IMR-90 (cell line): Measurements from ENCODE around the gene POLR1E. TPM values are rescaled to one million over a fixed set of nuclear protein-coding genes. Genes with fewer than 3 reads are reported as not detected.

Experiments used
- ATAC-seq: fragments of 200-7000 bp; cut with Tn5 transposase; 2 replicates; pipeline ENCODE4 v1.9.1; 2020; ENCODE audit warnings: low read depth, mild to moderate bottlenecking, moderate library complexity
- BruUV-seq: library from RNA; stranded (reverse); fragments of 400-500 nt; replicated peaks from 2 replicates; lab custom pipeline; 2021; lab: Mats Ljungman, UMichigan
- CTCF ChIA-PET: fragments of 300-600 bp; formaldehyde crosslinking; extraction: SDS; loops from one replicate; lab custom pipeline; 2021; ENCODE audit warnings: antibody characterized with exemption; lab: Yijun Ruan, JAX
- POLR2A ChIA-PET: fragments of 300-600 bp; sonication (Branson Sonifier 250); formaldehyde crosslinking; loops from one replicate; lab custom pipeline; 2022; ENCODE audit warnings: antibody characterized with exemption; ENCODE audit not compliant: unreplicated experiment; lab: Charles Lee
- DNase-seq: peaks from one replicate; pipeline ENCODE4 v3.0.0; 2013
- H2AFZ ChIP-seq: replicated peaks from 2 replicates; pipeline ENCODE3; 2013; ENCODE audit warnings: low read length, mild to moderate bottlenecking; ENCODE audit not compliant: poor library complexity
- H2AK5ac ChIP-seq: 2 replicates; pipeline ENCODE4 v1.6.1; 2013; ENCODE audit warnings: low read depth, low read length, inconsistent platforms
- H2AK9ac ChIP-seq: replicated peaks from 2 replicates; pipeline ENCODE3; 2013; ENCODE audit warnings: mild to moderate bottlenecking, low read depth, low read length, moderate library complexity; ENCODE audit not compliant: poor library complexity
- H2BK120ac ChIP-seq: 2 replicates; pipeline ENCODE4 v1.6.1; 2013; ENCODE audit warnings: low read depth, low read length, inconsistent platforms
- H2BK15ac ChIP-seq: 3 replicates; pipeline ENCODE4 v1.6.1; 2013; ENCODE audit warnings: low read depth, low read length, inconsistent platforms
- H2BK20ac ChIP-seq: 2 replicates; pipeline ENCODE4 v1.6.1; 2013; ENCODE audit warnings: low read depth, mild to moderate bottlenecking, inconsistent platforms, low read length, moderate library complexity
- H2BK5ac ChIP-seq: 2 replicates; pipeline ENCODE4 v1.6.1; 2013; ENCODE audit warnings: mild to moderate bottlenecking, low read depth, low read length, inconsistent platforms; ENCODE audit not compliant: poor library complexity, severe bottlenecking
- H3K14ac ChIP-seq: replicated peaks from 2 replicates; pipeline ENCODE4 v1.6.1; 2013; ENCODE audit warnings: low read depth, low read length, inconsistent platforms
- H3K18ac ChIP-seq: 2 replicates; pipeline ENCODE4 v1.6.1; 2013; ENCODE audit warnings: low read depth, low read length, control low read depth
- H3K23ac ChIP-seq: 2 replicates; pipeline ENCODE4 v1.6.1; 2013; ENCODE audit warnings: low read depth, low read length, inconsistent platforms
- H3K27ac ChIP-seq: 2 replicates; pipeline ENCODE4 v1.5.1; 2013; ENCODE audit warnings: mild to moderate bottlenecking, control low read depth, low read length; ENCODE audit not compliant: insufficient read depth
- H3K27me3 ChIP-seq: 2 replicates; pipeline ENCODE4 v1.6.1; 2013; ENCODE audit warnings: low read length; ENCODE audit not compliant: control insufficient read depth, insufficient read depth
- H3K36me3 ChIP-seq: 2 replicates; pipeline ENCODE4 v1.6.1; 2013; ENCODE audit warnings: low read length, mixed read lengths; ENCODE audit not compliant: control insufficient read depth, insufficient read depth
- H3K4ac ChIP-seq: 2 replicates; pipeline ENCODE4 v1.6.1; 2013; ENCODE audit warnings: low read depth, low read length, inconsistent platforms
- H3K4me1 ChIP-seq: 2 replicates; pipeline ENCODE4 v1.6.1; 2013; ENCODE audit warnings: low read length, mixed read lengths; ENCODE audit not compliant: control insufficient read depth, insufficient read depth
- H3K4me2 ChIP-seq: 2 replicates; pipeline ENCODE4 v1.6.1; 2013; ENCODE audit warnings: low read depth, mild to moderate bottlenecking, control low read depth, low read length, moderate library complexity
- H3K4me3 ChIP-seq: 2 replicates; pipeline ENCODE4 v1.5.1; 2013; ENCODE audit warnings: low read depth, mild to moderate bottlenecking, control low read depth, low read length, moderate library complexity; ENCODE audit not compliant: insufficient read depth
- H3K56ac ChIP-seq: 2 replicates; pipeline ENCODE4 v1.6.1; 2013; ENCODE audit warnings: low read length, inconsistent platforms; ENCODE audit not compliant: insufficient read depth; ENCODE audit errors: extremely low read depth
- H3K79me1 ChIP-seq, 2 experiments: 2 replicates each; pipeline ENCODE4 v1.6.1; 2013; ENCODE audit warnings: low read length in 2 of 2, inconsistent platforms in 1 of 2, low read depth in 1 of 2
- H3K9ac ChIP-seq: 2 replicates; pipeline ENCODE4 v1.6.1; 2013; ENCODE audit warnings: low read depth, low read length, control low read depth
- H3K9me1 ChIP-seq: 2 replicates; pipeline ENCODE4 v1.6.1; 2013; ENCODE audit warnings: low read length, inconsistent platforms; ENCODE audit not compliant: insufficient read depth
- H3K9me3 ChIP-seq: 2 replicates; pipeline ENCODE4 v1.6.1; 2013; ENCODE audit warnings: low read length; ENCODE audit not compliant: control insufficient read depth, insufficient read depth
- H4K20me1 ChIP-seq: 2 replicates; pipeline ENCODE4 v1.6.1; 2013; ENCODE audit warnings: low read length, inconsistent platforms; ENCODE audit not compliant: insufficient read depth
- H4K5ac ChIP-seq: 2 replicates; pipeline ENCODE4 v1.6.1; 2013; ENCODE audit warnings: mild to moderate bottlenecking, low read depth, low read length, control low read depth
- H4K8ac ChIP-seq, 2 experiments: 2 replicates each; pipeline ENCODE4 v1.6.1; 2013; ENCODE audit warnings: low read depth in 2 of 2, low read length in 2 of 2, control low read depth in 1 of 2, inconsistent platforms in 1 of 2
- H4K91ac ChIP-seq: 2 replicates; pipeline ENCODE4 v1.6.1; 2013; ENCODE audit warnings: low read depth, low read length, inconsistent platforms; ENCODE audit not compliant: insufficient read depth
- CHD1 ChIP-seq: IDR thresholded peaks from 2 replicates; pipeline ENCODE4 v1.6.1; 2012; ENCODE audit warnings: low read depth, low read length, improper control_type of control experiment
- FOS ChIP-seq: fragments of 150-350 bp; IDR thresholded peaks from 2 replicates; pipeline ENCODE4 v1.6.1; 2016; ENCODE audit warnings: low read depth, low read length
- MAFK ChIP-seq: IDR thresholded peaks from 2 replicates; pipeline ENCODE4 v1.6.1; 2012; ENCODE audit warnings: low read depth, low read length, improper control_type of control experiment
- NFE2L2 ChIP-seq: fragments of 150-350 bp; IDR thresholded peaks from 2 replicates; pipeline ENCODE4 v1.6.1; 2016; ENCODE audit warnings: low read depth, mild to moderate bottlenecking, low read length
- RFX5 ChIP-seq: IDR thresholded peaks from 2 replicates; pipeline ENCODE4 v1.8.0; 2012; ENCODE audit warnings: low read depth, mild to moderate bottlenecking, low read length, moderate library complexity
- SMC3 ChIP-seq: fragments of 150-350 bp; IDR thresholded peaks from 2 replicates; pipeline ENCODE4 v1.6.1; 2016; ENCODE audit warnings: low read depth, mild to moderate bottlenecking, antibody characterized with exemption, low read length, moderate library complexity
- WGBS, 2 experiments: methylation state at CpG; one replicate each; pipeline versions ENCODE4 v1.1.5 to v1.1.7; 2013; ENCODE audit warnings: missing lambda C conversion rate in 2 of 2; ENCODE audit not compliant: insufficient read length in 1 of 2; ENCODE audit errors: extremely low coverage in 2 of 2; 5-methylcytosine and 5-hydroxymethylcytosine counted together
- dilution Hi-C: fragments of 300-500 bp; cut with HindIII; formaldehyde crosslinking; loops from one replicate; pipeline ENCODE4 v1.14.3; 2018; ENCODE audit warnings: low sequenced_read_pairs; ENCODE audit not compliant: unreplicated experiment
- in situ Hi-C: fragments of 300-500 bp; cut with MboI; formaldehyde crosslinking; loops from 3 replicates; pipeline ENCODE4 v1.14.3; 2019; ENCODE audit warnings: low sequenced_read_pairs, inconsistent platforms, mixed read lengths
- intact Hi-C: fragments of 100-400 bp; cut with micrococcal nuclease; formaldehyde crosslinking; loops from 2 replicates; pipeline ENCODE4 v1.10.0; 2022
- polyA plus RNA-seq, 3 experiments: library from polyadenylated mRNA; depleted of rRNA; stranded (reverse); fragments of >200 nt; gene quantifications; 2 replicates each; pipeline ENCODE4 v1.2.3, GENCODE V29; 2012; ENCODE audit warnings: low replicate concordance in 1 of 3
- total RNA-seq: library from RNA; depleted of rRNA; stranded (reverse); fragments of >200 nt; gene quantifications from 2 replicates; pipeline ENCODE4 v1.2.3, GENCODE V29; 2012
- TF ChIP-seq, protein P1 (sequence below): fragments of 150-350 bp; IDR thresholded peaks from 2 replicates; pipeline ENCODE4 v1.6.1; 2017; ENCODE audit warnings: mild to moderate bottlenecking, antibody characterized with exemption, low read length, low read depth
- TF ChIP-seq, protein P2 (sequence below): conservative IDR thresholded peaks from 2 replicates; pipeline ENCODE4 v1.5.1; 2012; ENCODE audit warnings: mild to moderate bottlenecking, low read depth, low read length, improper control_type of control experiment

POLR1E gene
- total and polyA plus RNA-seq, 2 of the 4 experiments (the other 2 are of a cell fraction), result 48.0 to 71.9 TPM

DNA sequence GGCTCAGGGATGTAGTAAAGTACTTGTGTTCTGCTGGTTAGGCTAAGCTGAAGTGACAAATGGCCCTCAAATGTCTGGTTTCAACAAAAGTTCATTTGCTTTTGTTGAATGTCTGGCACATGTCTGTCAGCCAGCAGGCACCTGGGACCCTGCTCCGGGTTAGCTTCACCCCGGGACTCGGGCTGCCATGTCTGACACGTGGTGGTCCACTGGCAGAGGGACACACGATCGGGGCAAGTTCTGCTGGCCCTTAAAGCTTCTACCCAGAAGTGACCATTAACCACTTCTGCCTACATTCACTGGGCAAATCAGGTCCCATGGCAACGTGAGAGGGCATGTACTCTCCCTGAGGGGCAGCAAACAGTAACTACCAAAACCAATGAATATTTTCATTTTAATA is 23.8 kb downstream of the POLR1E start:
- Histone ChIP-seq H2BK120ac (no peak overlapping the region), H3K36me3 (peaks cover 19% of the 10 kb centered on the region), H4K20me1 (0 out of 2 replicates have a peak, but pooled peaks cover 3% of the 10 kb centered on the region), H2BK15ac (no peak overlapping the region), H3K4ac (no peak overlapping the region), H4K8ac (no peak overlapping the region), H3K18ac (no peak overlapping the region), H3K27ac (no peak overlapping the region), H2AFZ (no peak overlapping the region), H2BK5ac (no peak overlapping the region), H3K9me3 (no peaks in the 10 kb centered on the region), H3K27me3 (no peaks in the 10 kb centered on the region), H2AK5ac (no peak overlapping the region), H2AK9ac (no peak overlapping the region), H3K9me1 (peaks cover 6% of the 10 kb centered on the region; the same call in 1 of the 2 replicates), H3K14ac (no peak overlapping the region), H3K9ac (no peak overlapping the region), H3K4me1 (no peaks in the 10 kb centered on the region), H4K91ac (no peak overlapping the region), H3K4me3 (no peak overlapping the region), H4K5ac (no peak overlapping the region), H3K79me1 (no peaks in the 10 kb centered on the region; a peak in 1 of 4 replicates), H2BK20ac (no peak overlapping the region), H3K56ac (no peak overlapping the region), H3K23ac (no peak overlapping the region), H3K4me2 (no peak overlapping the region)
- CTCF ChIA-PET, result no interaction called here
- no TSS peak for BruUV-seq
- ATAC-seq (no peak), DNase-seq (no peak)
- POLR2A ChIA-PET, result interaction anchor here (0.6 kb wide), 1 partner anchor 17 kb away, joined by 3 read pairs; no protein-coding TSS in a partner anchor
- 90% methylated on average over 2 of the region's 7 CpGs; no CpG with 5 or more reads in 1 of the 2 experiments for WGBS, 2 experiments
- dilution Hi-C loops (no loop called here), in situ Hi-C loops (no loop called here), intact Hi-C loops (no loop called here)
- TF ChIP-seq NFE2L2, result no peak
- no peak for TF ChIP-seq CHD1
- TF ChIP-seq, protein P1, sequence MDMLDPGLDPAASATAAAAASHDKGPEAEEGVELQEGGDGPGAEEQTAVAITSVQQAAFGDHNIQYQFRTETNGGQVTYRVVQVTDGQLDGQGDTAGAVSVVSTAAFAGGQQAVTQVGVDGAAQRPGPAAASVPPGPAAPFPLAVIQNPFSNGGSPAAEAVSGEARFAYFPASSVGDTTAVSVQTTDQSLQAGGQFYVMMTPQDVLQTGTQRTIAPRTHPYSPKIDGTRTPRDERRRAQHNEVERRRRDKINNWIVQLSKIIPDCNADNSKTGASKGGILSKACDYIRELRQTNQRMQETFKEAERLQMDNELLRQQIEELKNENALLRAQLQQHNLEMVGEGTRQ, result no peak
- TF ChIP-seq RFX5, result no peak
- TF ChIP-seq, protein P2, sequence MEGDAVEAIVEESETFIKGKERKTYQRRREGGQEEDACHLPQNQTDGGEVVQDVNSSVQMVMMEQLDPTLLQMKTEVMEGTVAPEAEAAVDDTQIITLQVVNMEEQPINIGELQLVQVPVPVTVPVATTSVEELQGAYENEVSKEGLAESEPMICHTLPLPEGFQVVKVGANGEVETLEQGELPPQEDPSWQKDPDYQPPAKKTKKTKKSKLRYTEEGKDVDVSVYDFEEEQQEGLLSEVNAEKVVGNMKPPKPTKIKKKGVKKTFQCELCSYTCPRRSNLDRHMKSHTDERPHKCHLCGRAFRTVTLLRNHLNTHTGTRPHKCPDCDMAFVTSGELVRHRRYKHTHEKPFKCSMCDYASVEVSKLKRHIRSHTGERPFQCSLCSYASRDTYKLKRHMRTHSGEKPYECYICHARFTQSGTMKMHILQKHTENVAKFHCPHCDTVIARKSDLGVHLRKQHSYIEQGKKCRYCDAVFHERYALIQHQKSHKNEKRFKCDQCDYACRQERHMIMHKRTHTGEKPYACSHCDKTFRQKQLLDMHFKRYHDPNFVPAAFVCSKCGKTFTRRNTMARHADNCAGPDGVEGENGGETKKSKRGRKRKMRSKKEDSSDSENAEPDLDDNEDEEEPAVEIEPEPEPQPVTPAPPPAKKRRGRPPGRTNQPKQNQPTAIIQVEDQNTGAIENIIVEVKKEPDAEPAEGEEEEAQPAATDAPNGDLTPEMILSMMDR, result no peak
- no peak for TF ChIP-seq FOS
- no peak for TF ChIP-seq MAFK
- no peak for TF ChIP-seq SMC3
